ENCODE results near the gene SATB1.
"Not testable (repeated sequence)": the region's sequence is repeated elsewhere in the genome, so short reads cannot be mapped to it uniquely, and the experiment has no call there.

The SATB1 gene

GRCh38 chr3:18424729-18425640, at the start of gene SATB1:
Gene SATB1, minus strand, starts transcription at chr3:18425339. Its CDS starts 4,372 bp downstream, at chr3:18420967.
- DNase-seq = no peak

DNA sequence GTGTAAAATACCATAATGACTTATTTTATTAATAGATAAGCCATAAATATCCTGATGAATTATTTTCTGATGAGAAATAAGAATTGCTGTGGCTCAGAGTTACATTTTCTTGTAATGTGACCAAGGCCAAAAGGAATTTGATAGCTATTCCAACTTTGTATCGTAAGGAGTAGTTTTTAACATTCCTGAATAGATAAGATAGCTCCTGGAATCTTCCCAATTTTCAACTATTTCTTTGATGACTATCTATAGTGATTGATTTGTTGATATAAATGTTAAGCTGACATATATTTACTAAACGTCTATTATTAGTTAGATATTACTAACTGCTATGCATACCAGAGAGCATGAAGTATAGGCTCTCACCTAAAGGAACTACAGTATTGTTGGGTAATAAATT, 49.1 kb upstream of the SATB1 start:
- DNase-seq = no peak

GRCh38 chr3:18469775-18470174, 44.6 kb upstream of the SATB1 start:
- no peak for DNase-seq

DNA sequence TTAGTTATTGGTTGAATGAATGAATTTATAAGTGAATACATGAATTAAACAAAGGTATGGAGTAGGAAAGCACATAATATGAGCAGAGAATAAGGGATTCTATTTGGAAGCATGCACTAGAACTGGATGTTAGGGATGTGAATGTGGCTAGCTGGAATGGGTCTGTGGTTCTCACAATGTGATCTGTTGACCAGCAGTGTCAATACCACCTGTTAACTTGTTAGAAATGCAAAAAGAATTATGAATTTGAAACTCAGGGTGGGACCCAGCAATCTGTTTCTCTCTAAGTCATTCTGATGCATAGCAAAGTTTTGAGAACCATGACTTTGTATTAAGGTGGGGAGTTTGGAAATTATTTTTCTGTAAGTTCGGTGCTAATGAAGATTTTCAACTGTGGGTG, 41.0 kb upstream of the SATB1 start:
- no peak for DNase-seq

- DNase-seq = no peak
Measured at GRCh38 chr3:18454766-18455165, 29.6 kb upstream of the SATB1 start.

- not testable (repeated sequence) for DNase-seq
Measured at GRCh38 chr3:18449618-18450017, 24.5 kb upstream of the SATB1 start.

GRCh38 chr3:18447720-18448119, 22.6 kb upstream of the SATB1 start:
- no peak for DNase-seq

DNA sequence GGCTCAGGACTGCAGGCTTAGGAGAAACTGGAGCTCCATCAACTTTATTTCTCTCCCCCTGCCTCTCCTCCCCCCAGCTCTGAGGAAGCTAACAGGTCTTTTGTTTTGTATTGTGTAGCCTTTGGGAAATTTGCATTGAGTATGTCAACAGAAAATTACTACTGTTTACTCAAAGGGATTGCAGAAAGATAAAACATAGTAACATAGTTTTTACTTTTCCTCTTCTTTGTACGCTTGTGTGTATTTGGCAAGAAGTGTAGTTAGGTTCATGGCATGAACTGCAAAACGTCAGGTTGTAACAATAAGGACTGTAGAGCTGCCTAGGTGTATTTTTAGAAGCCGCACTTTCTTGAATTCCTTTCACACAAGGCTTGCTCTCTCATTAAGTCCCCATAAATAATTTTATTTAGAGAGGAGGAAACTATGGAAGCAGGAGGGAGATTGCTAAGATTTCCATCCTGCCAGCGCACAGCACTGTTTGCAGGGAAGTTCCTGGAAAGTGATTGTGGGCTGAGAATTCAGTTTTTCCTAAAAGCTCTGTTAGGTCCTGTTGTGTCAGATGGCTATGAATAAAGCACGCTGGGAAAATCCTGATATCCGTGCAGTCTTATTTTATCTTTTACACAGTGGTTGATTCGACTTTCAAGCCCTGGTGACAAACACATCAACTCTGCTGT, 21.1 kb upstream of the SATB1 start:
- DNase-seq = no peak

DNA sequence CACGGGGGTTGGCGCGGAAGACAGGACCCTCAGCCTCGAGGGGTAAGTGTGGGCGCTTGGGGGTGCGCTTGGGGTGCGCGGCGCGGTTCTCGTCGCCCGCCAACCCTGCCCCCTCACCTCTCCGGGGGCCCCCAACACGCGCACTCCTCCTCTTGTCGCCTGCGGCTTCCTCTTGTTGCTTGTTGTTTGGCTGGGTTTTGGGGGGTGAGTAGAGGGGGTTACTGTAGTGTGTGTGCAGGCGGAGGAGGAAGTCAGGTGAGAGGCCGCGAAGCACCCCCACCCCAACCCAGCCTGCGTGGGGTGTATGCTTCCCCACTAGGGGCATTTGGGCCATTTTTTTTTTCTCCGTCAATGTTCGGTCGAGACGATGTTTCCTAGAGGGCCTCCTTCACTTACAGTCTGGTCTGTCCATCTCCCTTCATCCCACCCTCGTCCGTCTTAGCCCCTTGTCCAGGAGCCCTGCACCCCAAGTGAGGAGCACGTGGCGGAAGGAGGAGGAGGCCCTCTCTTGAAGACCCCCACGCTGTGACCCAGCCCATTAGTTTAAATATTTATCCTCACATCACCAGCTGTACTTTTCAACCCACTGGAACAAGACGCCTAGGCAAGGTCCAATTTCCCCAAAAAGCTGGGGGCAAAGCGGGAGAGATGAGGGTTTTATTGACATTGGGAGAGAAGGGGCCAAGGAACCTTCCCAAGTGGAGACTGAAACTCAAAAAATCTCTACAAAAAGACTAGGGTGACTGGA, 20.4 kb upstream of the SATB1 start:
- DNase-seq = no peak

- DNase-seq = no peak
Measured at GRCh38 chr3:18444595-18445400, 19.7 kb upstream of the SATB1 start.

GRCh38 chr3:18443665-18444594, 18.8 kb upstream of the SATB1 start:
- DNase-seq = no peak

DNA sequence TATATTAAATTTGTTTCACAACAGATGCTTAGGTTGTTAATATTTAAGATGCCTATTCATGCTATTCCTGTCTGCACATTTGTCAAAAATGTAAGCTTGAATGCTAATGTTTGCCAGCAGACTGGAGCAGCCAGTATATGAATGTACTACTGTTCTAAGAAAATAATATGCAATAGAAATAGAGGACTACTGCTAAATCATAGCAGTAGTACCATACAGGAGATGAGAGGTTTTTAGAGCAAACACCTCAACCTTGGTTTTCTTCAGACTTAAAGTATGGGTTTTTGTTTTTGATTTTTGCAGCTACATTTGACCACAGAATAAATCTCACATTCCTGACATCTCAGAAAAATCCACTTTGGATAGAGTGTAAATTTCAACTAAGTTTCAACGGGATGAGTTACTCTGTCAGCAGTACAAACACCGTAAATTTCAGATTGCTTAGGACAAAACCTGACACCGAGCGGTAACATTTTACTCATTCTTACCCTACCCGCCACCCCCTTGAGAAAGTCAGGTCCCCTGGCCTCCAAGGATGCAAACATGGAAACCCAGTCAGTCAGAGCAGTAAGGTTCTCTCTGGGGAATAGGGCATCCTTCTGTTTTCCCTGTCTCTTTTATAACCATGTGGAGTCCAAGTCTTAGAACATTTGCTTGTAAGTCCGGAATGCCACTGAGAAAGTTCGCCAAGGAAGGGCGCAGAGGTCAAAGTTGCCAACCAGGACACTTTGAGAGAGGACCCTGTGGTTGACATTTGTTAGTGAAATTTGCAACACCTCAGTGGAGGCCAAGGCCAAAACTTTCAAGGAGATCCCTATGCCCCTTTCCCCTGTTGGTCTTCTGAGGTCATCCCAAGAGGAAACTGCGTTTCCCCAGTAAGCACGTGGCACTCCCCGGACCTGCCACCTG, 17.9 kb upstream of the SATB1 start:
- DNase-seq = no peak

- DNase-seq = no peak
Measured at GRCh38 chr3:18441551-18441950, 16.4 kb upstream of the SATB1 start.

DNA sequence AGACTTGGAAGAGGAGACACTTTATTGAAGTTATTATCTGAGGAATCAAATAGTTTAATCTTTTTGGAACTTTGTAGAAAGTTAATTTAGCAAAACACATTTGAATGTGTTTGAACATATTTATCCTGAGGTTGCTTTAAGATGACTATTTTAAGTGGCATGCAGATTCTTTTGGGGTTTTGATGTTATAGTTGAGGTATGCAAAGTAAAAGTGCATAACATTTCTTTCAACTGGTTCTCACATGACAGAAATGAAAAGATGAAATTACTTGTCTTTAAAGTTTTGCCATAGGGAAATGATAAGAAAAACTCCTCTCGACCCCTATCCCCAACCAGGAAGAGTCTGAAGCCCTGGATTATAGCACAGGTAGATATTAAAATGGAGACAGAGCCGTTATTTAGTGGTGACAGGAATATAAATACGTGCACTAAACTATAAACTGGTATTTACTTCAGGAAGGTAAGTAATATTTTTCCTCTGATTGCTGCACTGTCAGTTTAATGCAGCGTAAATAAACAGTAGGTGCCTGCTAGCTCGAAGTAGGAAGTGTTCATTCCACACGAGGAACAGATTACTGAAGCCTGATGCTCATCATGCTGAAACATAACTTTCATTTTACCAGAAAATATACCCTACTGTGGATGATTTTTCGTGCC, 15.1 kb upstream of the SATB1 start:
- DNase-seq = no peak

DNA sequence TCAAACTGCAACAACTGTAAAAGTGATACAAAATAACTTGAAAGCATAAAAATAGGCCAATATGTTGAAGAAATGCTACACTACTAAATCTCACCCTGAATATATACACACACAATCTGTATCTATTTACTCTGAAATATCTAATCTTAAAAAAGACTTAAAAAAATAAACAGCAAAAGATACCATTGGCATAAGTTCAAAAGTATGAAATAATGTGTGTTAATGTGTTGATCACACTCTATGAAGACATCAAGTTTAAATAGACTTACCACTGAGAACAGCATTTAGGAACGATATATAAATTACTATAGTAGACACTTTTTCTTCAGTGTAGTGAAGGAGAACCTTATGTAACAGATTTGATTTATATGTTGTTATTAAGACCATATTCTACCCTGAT, 14.1 kb upstream of the SATB1 start:
- DNase-seq = no peak

DNA sequence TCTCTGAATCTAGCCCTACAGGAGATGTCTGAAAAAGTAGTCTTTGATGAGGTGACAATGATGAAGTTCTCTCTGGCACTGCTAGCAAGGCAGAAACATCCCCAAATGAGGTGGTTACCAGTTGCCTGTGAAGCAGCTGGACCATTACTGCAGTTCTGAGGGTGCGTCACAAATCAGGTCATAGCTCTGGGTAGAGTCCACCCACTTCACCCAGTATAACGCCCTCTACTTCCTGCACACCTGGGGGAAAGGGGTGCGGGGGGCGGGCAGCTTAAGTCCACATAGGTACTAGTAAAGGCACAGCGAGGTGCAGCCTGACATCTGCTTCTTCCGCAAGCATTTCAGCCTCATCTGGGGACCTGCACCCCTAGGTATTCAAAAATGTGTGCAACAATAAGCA, 13.4 kb upstream of the SATB1 start:
- no peak for DNase-seq

DNA sequence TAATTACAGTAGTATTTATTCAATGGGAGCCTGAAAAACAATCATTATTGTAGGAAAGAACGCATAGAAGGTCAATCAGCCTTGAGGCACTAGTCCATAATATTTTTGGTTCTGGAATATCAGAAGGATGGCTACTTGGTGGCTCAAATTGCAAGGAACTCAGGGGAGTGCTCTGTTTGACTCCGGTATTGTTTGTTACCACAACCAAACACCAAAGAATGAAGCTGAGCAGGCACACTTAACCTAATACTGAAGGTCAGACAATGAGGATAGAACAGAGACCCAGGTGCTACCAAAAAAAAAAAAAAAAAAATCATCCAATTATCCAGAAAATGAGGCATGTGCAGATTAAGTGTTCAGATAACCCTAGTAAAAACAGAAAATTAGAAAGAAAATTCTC, 11.1 kb upstream of the SATB1 start:
- no peak for DNase-seq

DNA sequence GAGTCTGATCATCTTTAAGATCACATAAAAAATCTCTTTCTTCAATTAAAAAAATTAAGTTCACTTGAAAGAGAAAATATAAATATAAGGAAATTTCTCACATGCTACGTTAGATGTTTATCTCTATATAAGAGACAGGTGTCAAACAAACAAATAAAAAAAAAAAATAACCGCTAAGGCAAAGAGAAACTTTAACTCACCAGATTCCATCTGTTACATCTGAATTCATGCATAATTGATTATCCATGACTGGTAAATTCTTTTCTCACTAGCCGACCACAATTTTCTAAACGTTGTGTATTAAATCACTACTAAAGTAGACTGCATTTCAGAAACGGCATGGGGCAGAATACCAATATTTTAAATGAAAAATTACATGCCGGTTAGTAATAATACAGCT, 9.6 kb upstream of the SATB1 start:
- no peak for DNase-seq

GRCh38 chr3:18432752-18433151, 7.6 kb upstream of the SATB1 start:
- DNase-seq = no peak

DNA sequence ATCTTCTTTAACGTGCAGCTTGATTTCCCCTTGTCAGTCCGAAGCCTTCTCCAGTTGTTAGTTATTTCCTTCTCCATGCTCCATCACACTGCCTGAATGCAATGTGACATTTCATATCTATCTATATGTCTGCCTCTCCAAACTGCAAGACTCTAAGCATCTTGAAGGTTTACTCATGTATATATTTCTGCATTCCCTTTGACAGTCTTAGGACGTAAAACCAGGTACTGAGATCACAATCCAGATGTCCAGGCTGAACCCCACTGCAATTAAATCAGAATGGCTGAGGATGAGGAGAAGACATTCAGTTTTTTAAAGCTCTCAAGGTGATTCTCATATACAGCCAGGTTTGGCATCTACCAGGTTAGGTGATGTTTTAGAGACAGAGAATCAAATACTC, 6.1 kb upstream of the SATB1 start:
- no peak for DNase-seq

Data from NCI-H1694 (cell line).